H9 (cell line): ENCODE data around the gene KRT1. TPM values are rescaled to one million over a fixed set of nuclear protein-coding genes. Genes with fewer than 3 reads are reported as not detected.

Experiments
- DNase-seq: peaks from one replicate; pipeline ENCODE4 v3.0.0-alpha.2; 2017
- H2AFZ ChIP-seq: one replicate; pipeline ENCODE4 v1.6.1; 2013; ENCODE audit warnings: mild to moderate bottlenecking, low read length, control low read depth, moderate library complexity
- H2AK5ac ChIP-seq: 2 replicates; pipeline ENCODE4 v1.6.1; 2013; ENCODE audit warnings: low read length, control low read depth, mixed read lengths; ENCODE audit not compliant: insufficient read length
- H2BK120ac ChIP-seq: one replicate; pipeline ENCODE4 v1.6.1; 2013; ENCODE audit warnings: low read depth, mild to moderate bottlenecking, low read length, control low read depth, inconsistent platforms; ENCODE audit not compliant: poor library complexity, severe bottlenecking
- H2BK12ac ChIP-seq: 2 replicates; pipeline ENCODE4 v1.6.1; 2013; ENCODE audit warnings: low read length, control low read depth, mixed read lengths, low read depth; ENCODE audit not compliant: insufficient read length
- H2BK15ac ChIP-seq: 2 replicates; pipeline ENCODE4 v1.6.1; 2013; ENCODE audit warnings: low read depth, low read length, control low read depth
- H2BK20ac ChIP-seq: one replicate; pipeline ENCODE4 v1.6.1; 2013; ENCODE audit warnings: low read depth, mild to moderate bottlenecking, low read length, control low read depth, inconsistent platforms; ENCODE audit not compliant: poor library complexity, severe bottlenecking
- H2BK5ac ChIP-seq: 2 replicates; pipeline ENCODE4 v1.6.1; 2013; ENCODE audit warnings: low read length, control low read depth, mixed read lengths; ENCODE audit not compliant: insufficient read length
- H3K14ac ChIP-seq: 2 replicates; pipeline ENCODE4 v1.6.1; 2013; ENCODE audit warnings: low read length, control low read depth; ENCODE audit not compliant: insufficient read depth
- H3K18ac ChIP-seq: 2 replicates; pipeline ENCODE4 v1.6.1; 2013; ENCODE audit warnings: low read depth, mild to moderate bottlenecking, mixed read lengths, low read length, control low read depth; ENCODE audit not compliant: insufficient read length
- H3K23ac ChIP-seq: 2 replicates; pipeline ENCODE4 v1.6.1; 2013; ENCODE audit warnings: low read length, control low read depth, mixed read lengths, low read depth; ENCODE audit not compliant: insufficient read length
- H3K23me2 ChIP-seq: 2 replicates; pipeline ENCODE4 v1.6.1; 2013; ENCODE audit warnings: low read depth, mild to moderate bottlenecking, mixed read lengths, low read length, control low read depth; ENCODE audit not compliant: insufficient read length, poor library complexity, severe bottlenecking
- H3K27ac ChIP-seq: 2 replicates; pipeline ENCODE4 v1.5.1; 2013; ENCODE audit warnings: low read length, control low read depth, mixed read lengths, low read depth; ENCODE audit not compliant: insufficient read length
- H3K27me3 ChIP-seq: 2 replicates; pipeline ENCODE4 v1.6.1; 2013; ENCODE audit warnings: low read length, control low read depth, inconsistent platforms; ENCODE audit not compliant: insufficient read depth
- H3K4ac ChIP-seq: 2 replicates; pipeline ENCODE4 v1.6.1; 2013; ENCODE audit warnings: low read depth, mild to moderate bottlenecking, control low read depth, inconsistent platforms, low read length, moderate library complexity
- H3K4me1 ChIP-seq: 2 replicates; pipeline ENCODE4 v1.6.1; 2013; ENCODE audit warnings: low read length, control low read depth, inconsistent platforms; ENCODE audit not compliant: insufficient read depth
- H3K4me2 ChIP-seq: 2 replicates; pipeline ENCODE4 v1.6.1; 2013; ENCODE audit warnings: low read length, control low read depth, mixed read lengths; ENCODE audit not compliant: insufficient read length, insufficient read depth
- H3K56ac ChIP-seq: 2 replicates; pipeline ENCODE4 v1.6.1; 2013; ENCODE audit warnings: low read depth, mild to moderate bottlenecking, mixed read lengths, low read length, control low read depth; ENCODE audit not compliant: insufficient read length
- H3K79me1 ChIP-seq: 2 replicates; pipeline ENCODE4 v1.6.1; 2013; ENCODE audit warnings: low read depth, mild to moderate bottlenecking, moderate library complexity, low read length, control low read depth, inconsistent platforms; ENCODE audit not compliant: insufficient read depth, poor library complexity, severe bottlenecking
- H3K79me2 ChIP-seq: 2 replicates; pipeline ENCODE4 v1.6.1; 2013; ENCODE audit warnings: low read length, control low read depth, inconsistent platforms; ENCODE audit not compliant: insufficient read depth
- H3K9ac ChIP-seq: 2 replicates; pipeline ENCODE4 v1.6.1; 2013; ENCODE audit warnings: low read length, control low read depth, mixed read lengths; ENCODE audit not compliant: insufficient read length; ENCODE audit errors: extremely low read depth
- H3K9me3 ChIP-seq: one replicate; pipeline ENCODE4 v1.6.1; 2013; ENCODE audit warnings: low read depth, low read length, inconsistent platforms; ENCODE audit not compliant: control insufficient read depth
- H3T11ph ChIP-seq: one replicate; pipeline ENCODE4 v1.6.1; 2013; ENCODE audit warnings: mild to moderate bottlenecking, low read length, control low read depth, inconsistent platforms
- H4K20me1 ChIP-seq: one replicate; pipeline ENCODE4 v1.6.1; 2013; ENCODE audit not compliant: control insufficient read depth, insufficient read length, insufficient read depth
- H4K5ac ChIP-seq: 2 replicates; pipeline ENCODE4 v1.6.1; 2013; ENCODE audit warnings: low read depth, mild to moderate bottlenecking, mixed read lengths, low read length, control low read depth; ENCODE audit not compliant: insufficient read length
- H4K8ac ChIP-seq: replicated peaks from 2 replicates; pipeline ENCODE4 v1.6.1; 2013; ENCODE audit warnings: low read length, control low read depth, mixed read lengths, low read depth; ENCODE audit not compliant: insufficient read length
- H4K91ac ChIP-seq: 2 replicates; pipeline ENCODE4 v1.6.1; 2013; ENCODE audit warnings: low read depth, mild to moderate bottlenecking, moderate library complexity, mixed read lengths, low read length, control low read depth; ENCODE audit not compliant: insufficient read length
- H3K27ac Mint-ChIP-seq, 3 experiments: 2 replicates in 2 of 3; 3 replicates in 1 of 3; pipeline ENCODE4 v1.8.0; 2020 to 2021; ENCODE audit warnings: mixed read lengths in 3 of 3, mild to moderate bottlenecking in 1 of 3, moderate library complexity in 1 of 3
- H3K27me3 Mint-ChIP-seq: 2 replicates; pipeline ENCODE4 v1.8.0; 2021; ENCODE audit warnings: low read depth, mild to moderate bottlenecking, moderate library complexity, mixed read lengths
- H3K36me3 Mint-ChIP-seq, 3 experiments: 2 replicates in 2 of 3; 3 replicates in 1 of 3; pipeline ENCODE4 v1.8.0; 2020 to 2021; ENCODE audit warnings: low read depth in 3 of 3, mixed read lengths in 3 of 3; ENCODE audit not compliant: insufficient read depth in 1 of 3
- H3K4me1 Mint-ChIP-seq, 2 experiments: 2 replicates each; pipeline ENCODE4 v1.8.0; 2020; ENCODE audit warnings: mixed read lengths in 2 of 2
- H3K4me3 Mint-ChIP-seq, 2 experiments: 2 replicates in 1 of 2; 3 replicates in 1 of 2; pipeline ENCODE4 v1.8.0; 2020 to 2021; ENCODE audit warnings: mild to moderate bottlenecking in 2 of 2, mixed read lengths in 2 of 2, moderate library complexity in 1 of 2
- H3K9me3 Mint-ChIP-seq, 2 experiments: 2 replicates in 1 of 2; 3 replicates in 1 of 2; pipeline ENCODE4 v1.8.0; 2020; ENCODE audit warnings: mild to moderate bottlenecking in 2 of 2, mixed read lengths in 2 of 2, moderate library complexity in 1 of 2
- WGBS: extraction: QIAGEN DNeasy Blood & Tissue Kit; methylation state at CpG from one replicate; pipeline ENCODE4 v1.1.7; 2013; ENCODE audit warnings: missing lambda C conversion rate, low lambda C conversion rate, mixed read lengths; ENCODE audit not compliant: insufficient read length; ENCODE audit errors: extremely low coverage; 5-methylcytosine and 5-hydroxymethylcytosine counted together
- total RNA-seq: library from RNA; stranded (reverse); gene quantifications from 2 replicates; pipeline ENCODE4 v1.2.1, GENCODE V29; 2021
- TF ChIP-seq, protein P1 (sequence below): fragments of 200-600 bp; sonication (generic); conservative IDR thresholded peaks from 3 replicates; pipeline ENCODE4 v1.8.0; 2021; ENCODE audit warnings: antibody characterized with exemption, mild to moderate bottlenecking

Gene KRT1
- total RNA-seq, 1 experiment from 2014 or later: not detected

DNA sequence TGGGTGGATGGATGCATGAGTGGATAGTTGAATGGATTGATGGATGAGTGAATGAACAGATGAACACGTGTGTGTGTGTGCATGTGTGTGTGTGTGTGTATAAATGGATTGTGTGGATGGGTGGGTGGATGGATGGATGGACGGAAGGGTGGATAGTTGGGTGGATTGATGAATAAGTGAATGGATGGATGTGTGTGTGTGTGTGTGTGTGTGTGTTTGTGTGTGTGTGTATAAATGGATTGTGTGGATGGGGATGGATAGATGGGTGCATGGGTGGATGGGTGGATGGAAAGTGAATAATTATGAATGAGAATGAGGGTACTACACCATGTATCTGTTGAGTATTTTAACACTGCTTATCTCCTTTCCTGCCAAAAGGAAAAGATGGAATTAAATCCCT, 22.1 kb upstream of the KRT1 start:
- H2BK12ac ChIP-seq: no peak overlapping the region
- H2AFZ ChIP-seq: no peak overlapping the region
- H2BK120ac ChIP-seq: no peak overlapping the region

More for the DNA sequence above, 22.1 kb upstream of the KRT1 start:
- H3K79me2 ChIP-seq: no peaks in the 10 kb centered on the region
- H3K4me2 ChIP-seq: no peak overlapping the region
- no peak overlapping the region for H3K9ac ChIP-seq
- 100% methylated on average over 1 of the region's 2 CpGs for WGBS
- no peak overlapping the region for H3K14ac ChIP-seq
- Mint-ChIP-seq H3K4me3 (no peak overlapping the region), H3K36me3 (no peaks in the 10 kb centered on the region; a peak in 1 of 7 replicates), H3K27me3 (peaks cover 30% of the 10 kb centered on the region), H3K27ac (no peak overlapping the region), H3K4me1 (peaks cover 8 to 14% of the 10 kb centered on the region in 2 experiments), H3K9me3 (no peaks in the 10 kb centered on the region)
- no peak overlapping the region for H3T11ph ChIP-seq
- H3K4ac ChIP-seq: no peak overlapping the region
- H2AK5ac ChIP-seq: no peak overlapping the region
- no peak for DNase-seq
- H4K20me1 ChIP-seq: no peaks in the 10 kb centered on the region
- H4K8ac ChIP-seq: no peak overlapping the region
- no peaks in the 10 kb centered on the region for H3K27me3 ChIP-seq
- no peak overlapping the region for H2BK20ac ChIP-seq
- no peak overlapping the region for H2BK15ac ChIP-seq
- H3K9me3 ChIP-seq: no peaks in the 10 kb centered on the region
- no peak overlapping the region for H3K18ac ChIP-seq
- no peaks in the 10 kb centered on the region for H3K79me1 ChIP-seq
- no peak overlapping the region for H4K5ac ChIP-seq
- no peak overlapping the region for H4K91ac ChIP-seq
- H3K23me2 ChIP-seq: no peaks in the 10 kb centered on the region
- H3K27ac ChIP-seq: no peak overlapping the region
- H3K23ac ChIP-seq: no peak overlapping the region
- H2BK5ac ChIP-seq: no peak overlapping the region
- TF ChIP-seq, protein P1, sequence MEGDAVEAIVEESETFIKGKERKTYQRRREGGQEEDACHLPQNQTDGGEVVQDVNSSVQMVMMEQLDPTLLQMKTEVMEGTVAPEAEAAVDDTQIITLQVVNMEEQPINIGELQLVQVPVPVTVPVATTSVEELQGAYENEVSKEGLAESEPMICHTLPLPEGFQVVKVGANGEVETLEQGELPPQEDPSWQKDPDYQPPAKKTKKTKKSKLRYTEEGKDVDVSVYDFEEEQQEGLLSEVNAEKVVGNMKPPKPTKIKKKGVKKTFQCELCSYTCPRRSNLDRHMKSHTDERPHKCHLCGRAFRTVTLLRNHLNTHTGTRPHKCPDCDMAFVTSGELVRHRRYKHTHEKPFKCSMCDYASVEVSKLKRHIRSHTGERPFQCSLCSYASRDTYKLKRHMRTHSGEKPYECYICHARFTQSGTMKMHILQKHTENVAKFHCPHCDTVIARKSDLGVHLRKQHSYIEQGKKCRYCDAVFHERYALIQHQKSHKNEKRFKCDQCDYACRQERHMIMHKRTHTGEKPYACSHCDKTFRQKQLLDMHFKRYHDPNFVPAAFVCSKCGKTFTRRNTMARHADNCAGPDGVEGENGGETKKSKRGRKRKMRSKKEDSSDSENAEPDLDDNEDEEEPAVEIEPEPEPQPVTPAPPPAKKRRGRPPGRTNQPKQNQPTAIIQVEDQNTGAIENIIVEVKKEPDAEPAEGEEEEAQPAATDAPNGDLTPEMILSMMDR: no peak
- H3K4me1 ChIP-seq: no peaks in the 10 kb centered on the region
- no peak overlapping the region for H3K56ac ChIP-seq
